SH-SY5Y (cell line): ENCODE results near the gene CDH20.

Experiments used
- GATA2 ChIP-seq: IDR thresholded peaks from 2 replicates; pipeline ENCODE4 v1.6.1; 2011; ENCODE audit warnings: mild to moderate bottlenecking, low read depth, low read length
- GATA3 ChIP-seq: IDR thresholded peaks from 2 replicates; pipeline ENCODE4 v1.6.1; 2011; ENCODE audit warnings: low read depth, mild to moderate bottlenecking, low read length, moderate library complexity

DNA sequence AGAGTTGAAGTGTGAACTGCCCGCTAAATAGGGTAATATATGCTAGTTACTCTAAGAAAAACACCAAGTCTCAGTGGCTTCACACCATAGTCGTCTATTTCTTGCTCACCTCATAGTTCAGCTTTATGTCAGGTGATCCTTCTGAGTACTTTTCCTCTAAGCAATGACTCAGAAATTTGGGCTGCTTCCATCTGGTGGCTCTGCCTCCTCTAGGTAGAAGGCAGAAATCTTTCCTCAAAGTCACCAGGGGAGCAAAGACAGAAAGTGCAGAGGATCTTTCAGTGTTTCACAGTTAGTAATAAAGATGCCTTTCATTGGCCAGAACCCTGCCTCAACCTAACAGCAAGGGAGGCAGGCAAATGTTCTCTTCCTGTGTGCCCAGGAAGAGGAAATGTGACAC, 17.3 kb downstream of the CDH20 start:
- no peak for TF ChIP-seq GATA2
- no peak for TF ChIP-seq GATA3
